Smooth muscle cell (in vitro differentiated cells): Measurements from ENCODE around the gene CCDC87. TPM values are rescaled to one million over a fixed set of nuclear protein-coding genes. Genes with fewer than 3 reads are reported as not detected.

Experiments used
- DNase-seq: peaks from one replicate; lab custom pipeline; 2025; ENCODE audit not compliant: unreplicated experiment; lab: John Stamatoyannopoulos, UW
- H2AFZ ChIP-seq: fragments of 200-600 bp; sonication (generic); 2 replicates; pipeline ENCODE4 v1.6.0; 2016; ENCODE audit warnings: antibody characterized with exemption, low read depth, mild to moderate bottlenecking
- H3F3A ChIP-seq: fragments of 200-600 bp; sonication (generic); 2 replicates; pipeline ENCODE4 v1.6.0; 2017; ENCODE audit warnings: antibody characterized with exemption, low read depth
- H3K27ac ChIP-seq: fragments of 200-600 bp; sonication (generic); 2 replicates; pipeline ENCODE4 v1.5.1; 2016; ENCODE audit warnings: low read depth, mild to moderate bottlenecking
- H3K27me3 ChIP-seq: fragments of 200-600 bp; sonication (generic); 2 replicates; pipeline ENCODE4 v1.6.1; 2016; ENCODE audit warnings: low read depth, mild to moderate bottlenecking
- H3K36me3 ChIP-seq: fragments of 200-600 bp; sonication (generic); 2 replicates; pipeline ENCODE4 v1.5.1; 2016; ENCODE audit warnings: low read depth
- H3K4me1 ChIP-seq: fragments of 200-600 bp; sonication (generic); 2 replicates; pipeline ENCODE4 v1.5.1; 2016; ENCODE audit warnings: low read depth
- H3K4me2 ChIP-seq: fragments of 200-600 bp; sonication (generic); 2 replicates; pipeline ENCODE4 v1.6.0; 2016; ENCODE audit warnings: mild to moderate bottlenecking
- H3K4me3 ChIP-seq: fragments of 200-600 bp; sonication (generic); 2 replicates; pipeline ENCODE4 v1.5.1; 2016; ENCODE audit warnings: mild to moderate bottlenecking
- H3K79me2 ChIP-seq: fragments of 200-600 bp; sonication (generic); 2 replicates; pipeline ENCODE4 v1.6.0; 2016; ENCODE audit warnings: low read depth, mild to moderate bottlenecking
- H3K9ac ChIP-seq: fragments of 200-600 bp; sonication (generic); 2 replicates; pipeline ENCODE4 v1.6.0; 2016; ENCODE audit warnings: low read depth
- H3K9me3 ChIP-seq: fragments of 200-600 bp; sonication (generic); replicated peaks from 2 replicates; pipeline ENCODE4 v1.5.1; 2016; ENCODE audit warnings: low read depth
- H4K20me1 ChIP-seq: fragments of 200-600 bp; sonication (generic); 2 replicates; pipeline ENCODE4 v1.6.0; 2016; ENCODE audit warnings: low read depth
- CTCF ChIP-seq: fragments of 200-600 bp; sonication (generic); IDR thresholded peaks from 2 replicates; pipeline ENCODE4 v1.5.1; 2017; ENCODE audit warnings: borderline replicate concordance, mild to moderate bottlenecking, antibody characterized with exemption; ENCODE audit not compliant: insufficient read depth, poor library complexity, severe bottlenecking
- WGBS: methylation state at CpG from one replicate; pipeline ENCODE4 v1.1.7; 2016; ENCODE audit warnings: low lambda C conversion rate; 5-methylcytosine and 5-hydroxymethylcytosine counted together
- polyA plus RNA-seq: library from polyadenylated mRNA; unstranded; fragments of >200 nt; fragmentation: Nextera tagmentation; extraction: Ambion mirVana; gene quantifications from 2 replicates; pipeline ENCODE4 v1.2.1, GENCODE V29; 2016
- total RNA-seq: library from RNA; depleted of rRNA; stranded (reverse); fragments of >200 nt; gene quantifications from 2 replicates; pipeline ENCODE4 v1.2.3, GENCODE V29; 2014

Gene CCDC87
- total and polyA plus RNA-seq, 2 experiments from 2014 or later = 0.56 to 2.5 TPM

GRCh38 chr11:66595245-66595904 is 2.5 kb upstream of the CCDC87 start:
- Histone ChIP-seq H3K4me2 (peak overlapping the region; percentile 94), H3K27ac (peak overlapping the region; percentile 81), H3F3A (peaks cover 4% of the 10 kb centered on the region), H3K27me3 (no peaks in the 10 kb centered on the region), H3K9me3 (no peaks in the 10 kb centered on the region), H3K36me3 (no peaks in the 10 kb centered on the region), H3K9ac (peak overlapping the region; percentile 20), H3K4me3 (peak overlapping the region; percentile 15), H4K20me1 (peaks cover 4% of the 10 kb centered on the region), H2AFZ (no peak overlapping the region), H3K4me1 (peaks cover 11% of the 10 kb centered on the region), H3K79me2 (peaks cover 33% of the 10 kb centered on the region)
- DNase-seq = no peak
- no peak for TF ChIP-seq CTCF
- 28% methylated on average over 5 of the region's 5 CpGs for WGBS

GRCh38 chr11:66593650-66594049 is 787 bp upstream of the CCDC87 start:
- Histone ChIP-seq H4K20me1 (peaks cover 4% of the 10 kb centered on the region), H3K9ac (peak overlapping the region; percentile 88), H3K79me2 (peaks cover 33% of the 10 kb centered on the region), H3K4me3 (peak overlapping the region; percentile 66), H3K27ac (peak overlapping the region; percentile 81), H3K4me2 (peak overlapping the region; percentile 94), H3K9me3 (no peaks in the 10 kb centered on the region), H2AFZ (no peak overlapping the region), H3K27me3 (no peaks in the 10 kb centered on the region), H3F3A (peaks cover 4% of the 10 kb centered on the region), H3K36me3 (no peaks in the 10 kb centered on the region), H3K4me1 (peaks cover 11% of the 10 kb centered on the region)
- no peak for DNase-seq
- no peak for TF ChIP-seq CTCF
- 84% methylated on average over 7 of the region's 7 CpGs for WGBS

GRCh38 chr11:66593303-66593635 is 406 bp upstream of the CCDC87 start:
- 36% methylated on average over 11 of the region's 12 CpGs for WGBS

More at GRCh38 chr11:66593303-66593635, 406 bp upstream of the CCDC87 start:
- peaks cover 4% of the 10 kb centered on the region for H4K20me1 ChIP-seq
- H3K79me2 ChIP-seq = peaks cover 33% of the 10 kb centered on the region
- peaks cover 11% of the 10 kb centered on the region for H3K4me1 ChIP-seq
- H3F3A ChIP-seq = peaks cover 4% of the 10 kb centered on the region
- TF ChIP-seq CTCF = no peak
- no peaks in the 10 kb centered on the region for H3K27me3 ChIP-seq
- peak overlapping the region; percentile 94 for H3K4me2 ChIP-seq
- H3K9ac ChIP-seq = peak overlapping the region; percentile 88
- H3K27ac ChIP-seq = peak overlapping the region; percentile 81
- no peaks in the 10 kb centered on the region for H3K9me3 ChIP-seq
- no peaks in the 10 kb centered on the region for H3K36me3 ChIP-seq
- no peak for DNase-seq
- H2AFZ ChIP-seq = peak overlapping the region; percentile 59
- peak overlapping the region; percentile 66 for H3K4me3 ChIP-seq
